22Rv1 (cell line): ENCODE measurements around the gene FGD6.

Experiments
- CTCF ChIP-seq: fragments of 450-650 bp; IDR thresholded peaks from 2 replicates; pipeline ENCODE4 v1.5.1; 2017; ENCODE audit warnings: mild to moderate bottlenecking
- ZFX ChIP-seq: fragments of 450-650 bp; IDR thresholded peaks from 2 replicates; pipeline ENCODE4 v1.6.1; 2017; ENCODE audit warnings: antibody characterized with exemption, borderline replicate concordance

- TF ChIP-seq CTCF (no peak), ZFX (no peak)
Measured at GRCh38 chr12:95198914-95199313, 18.4 kb downstream of the FGD6 start.
